RWPE1 (cell line): ENCODE data around the gene NSG2.
A peak's percentile ranks its signal among the peaks of the same experiment; 100 is the strongest.

Experiments used
- CTCF ChIA-PET: fragments of 350-600 bp; sonication (Branson Sonifier 250); formaldehyde crosslinking; extraction: SDS; loops from one replicate; lab custom pipeline; 2021; lab: Yijun Ruan, JAX
- POLR2A ChIA-PET: fragments of 400-600 bp; formaldehyde crosslinking; extraction: SDS; loops from one replicate; lab custom pipeline; 2020; ENCODE audit warnings: antibody characterized with exemption; ENCODE audit not compliant: low non-redundant PET; lab: Yijun Ruan, JAX
- DNase-seq: peaks from one replicate; pipeline ENCODE4 v3.0.0; 2012; ENCODE audit warnings: low spot score
- H3K27ac ChIP-seq: fragments of 450-650 bp; 2 replicates; pipeline ENCODE4 v1.5.1; 2017
- CTCF ChIP-seq: fragments of 450-650 bp; conservative IDR thresholded peaks from 2 replicates; pipeline ENCODE4 v1.5.1; 2017; ENCODE audit warnings: low read depth, mild to moderate bottlenecking

Gene NSG2

DNA sequence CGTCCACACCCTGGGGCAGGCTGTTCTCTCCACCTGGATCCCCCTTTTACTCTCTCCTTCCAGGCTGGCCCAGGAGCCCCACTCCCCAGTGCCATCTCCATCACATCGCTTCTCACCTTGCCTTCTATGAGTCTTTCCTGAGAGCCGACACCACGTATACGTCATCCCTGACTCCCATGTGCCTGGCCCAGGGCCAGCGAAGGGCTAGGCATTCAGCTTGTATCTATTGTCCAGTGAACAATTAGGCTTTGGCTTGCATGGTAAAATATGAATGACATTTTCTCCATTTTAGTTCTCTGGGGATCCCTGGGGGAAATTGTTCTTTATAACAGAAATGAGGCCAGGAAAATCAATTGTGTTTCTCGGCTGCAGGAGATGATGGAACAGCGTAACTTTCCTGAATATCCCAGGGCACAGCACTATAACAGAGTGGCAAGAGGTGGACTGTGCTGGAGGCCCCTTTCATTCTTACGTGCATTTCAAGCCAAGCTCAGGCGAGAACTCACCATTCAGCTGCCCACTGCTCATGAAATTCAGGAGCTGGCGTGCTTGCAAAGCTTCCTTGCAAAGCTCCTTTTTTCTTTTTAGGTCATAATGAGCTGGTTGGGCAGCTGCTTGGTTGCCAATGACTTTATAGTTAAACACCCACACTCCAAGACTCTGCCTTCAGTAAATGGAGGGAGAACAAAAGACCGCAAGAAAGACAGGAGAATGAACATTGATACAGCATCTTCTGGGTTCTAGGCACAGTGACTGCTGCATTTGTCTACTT is 37.7 kb downstream of the NSG2 start:
- ChIA-PET POLR2A (no interaction called here), CTCF (interaction anchor here (0.6 kb wide), 1 partner anchor 186 kb away, joined by 3 read pairs; no protein-coding TSS in a partner anchor)
- H3K27ac ChIP-seq: no peak overlapping the region
- DNase-seq: no peak
- no peak for TF ChIP-seq CTCF

GRCh38 chr5:174084691-174085154 is 39.2 kb downstream of the NSG2 start:
- CTCF ChIA-PET: no interaction called here
- no peak overlapping the region for H3K27ac ChIP-seq
- TF ChIP-seq CTCF: no peak
- POLR2A ChIA-PET: no interaction called here
- DNase-seq: no peak

- no peak overlapping the region for H3K27ac ChIP-seq
- POLR2A ChIA-PET: no interaction called here
- DNase-seq: peak; percentile 38
- TF ChIP-seq CTCF: no peak
- CTCF ChIA-PET: interaction anchor here (0.6 to 1.8 kb wide), 4 partner anchors 33 to 230 kb away, joined by 3 to 5 read pairs (median 4); no protein-coding TSS in a partner anchor
These were observed 41.2 kb downstream of the NSG2 start for GRCh38 chr5:174086751-174087150.

GRCh38 chr5:174087783-174088182 is 42.3 kb downstream of the NSG2 start:
- no peak for TF ChIP-seq CTCF
- CTCF ChIA-PET: interaction anchor here (0.6 to 1.3 kb wide), 2 partner anchors 115 to 229 kb away, joined by 4 to 5 read pairs; no protein-coding TSS in a partner anchor
- POLR2A ChIA-PET: no interaction called here
- no peak overlapping the region for H3K27ac ChIP-seq
- no peak for DNase-seq

GRCh38 chr5:174090129-174090528 is 44.6 kb downstream of the NSG2 start:
- DNase-seq: no peak
- ChIA-PET POLR2A (no interaction called here), CTCF (interaction anchor here (0.7 kb wide), 1 partner anchor 253 kb away, joined by 3 read pairs; no protein-coding TSS in a partner anchor)
- no peak overlapping the region for H3K27ac ChIP-seq
- TF ChIP-seq CTCF: no peak

DNA sequence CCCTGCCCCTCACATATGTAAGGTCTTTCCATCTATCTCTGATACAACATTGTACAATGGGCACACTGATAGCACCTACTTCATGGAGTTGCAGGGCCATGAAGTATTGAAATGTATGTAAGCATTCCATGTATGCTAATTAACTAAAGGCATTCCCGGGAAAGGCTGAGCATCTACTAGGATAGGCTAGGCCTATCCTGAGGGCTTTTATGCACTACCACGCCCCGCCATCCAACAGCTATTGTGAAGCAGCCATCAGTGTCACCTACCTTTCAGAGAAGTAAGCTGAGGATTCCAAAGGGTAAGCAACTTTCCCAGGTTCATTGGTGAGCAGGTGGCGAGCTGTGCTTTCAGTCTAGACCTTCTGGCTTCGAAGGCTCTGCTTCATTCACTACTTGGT is 47.6 kb downstream of the NSG2 start:
- POLR2A ChIA-PET: no interaction called here
- no peak overlapping the region for H3K27ac ChIP-seq
- no peak for DNase-seq
- no peak for TF ChIP-seq CTCF
- CTCF ChIA-PET: no interaction called here
